GM10248 (cell line): ENCODE measurements around the gene ZBTB25.

Experiments
- CTCF ChIA-PET: fragments of 300-600 bp; sonication (Branson Sonifier 250); formaldehyde crosslinking; extraction: SDS; loops from one replicate; lab custom pipeline; 2021; ENCODE audit warnings: antibody characterized with exemption; lab: Yijun Ruan, JAX
- POLR2A ChIA-PET: fragments of 350-650 bp; sonication (Branson Sonifier 250); formaldehyde crosslinking; extraction: SDS; loops from one replicate; lab custom pipeline; 2020; ENCODE audit warnings: antibody characterized with exemption; lab: Yijun Ruan, JAX
- DNase-seq: peaks from one replicate; pipeline ENCODE4 v3.0.0; 2012; ENCODE audit errors: extremely low spot score
- TF ChIP-seq, protein P1 (sequence below): IDR thresholded peaks from 2 replicates; pipeline ENCODE4 v1.5.1; 2012; ENCODE audit warnings: mild to moderate bottlenecking, low read depth; ENCODE audit errors: extremely low read depth, missing control alignments, control extremely low read depth

The ZBTB25 gene, protein sequence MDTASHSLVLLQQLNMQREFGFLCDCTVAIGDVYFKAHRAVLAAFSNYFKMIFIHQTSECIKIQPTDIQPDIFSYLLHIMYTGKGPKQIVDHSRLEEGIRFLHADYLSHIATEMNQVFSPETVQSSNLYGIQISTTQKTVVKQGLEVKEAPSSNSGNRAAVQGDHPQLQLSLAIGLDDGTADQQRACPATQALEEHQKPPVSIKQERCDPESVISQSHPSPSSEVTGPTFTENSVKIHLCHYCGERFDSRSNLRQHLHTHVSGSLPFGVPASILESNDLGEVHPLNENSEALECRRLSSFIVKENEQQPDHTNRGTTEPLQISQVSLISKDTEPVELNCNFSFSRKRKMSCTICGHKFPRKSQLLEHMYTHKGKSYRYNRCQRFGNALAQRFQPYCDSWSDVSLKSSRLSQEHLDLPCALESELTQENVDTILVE

DNA sequence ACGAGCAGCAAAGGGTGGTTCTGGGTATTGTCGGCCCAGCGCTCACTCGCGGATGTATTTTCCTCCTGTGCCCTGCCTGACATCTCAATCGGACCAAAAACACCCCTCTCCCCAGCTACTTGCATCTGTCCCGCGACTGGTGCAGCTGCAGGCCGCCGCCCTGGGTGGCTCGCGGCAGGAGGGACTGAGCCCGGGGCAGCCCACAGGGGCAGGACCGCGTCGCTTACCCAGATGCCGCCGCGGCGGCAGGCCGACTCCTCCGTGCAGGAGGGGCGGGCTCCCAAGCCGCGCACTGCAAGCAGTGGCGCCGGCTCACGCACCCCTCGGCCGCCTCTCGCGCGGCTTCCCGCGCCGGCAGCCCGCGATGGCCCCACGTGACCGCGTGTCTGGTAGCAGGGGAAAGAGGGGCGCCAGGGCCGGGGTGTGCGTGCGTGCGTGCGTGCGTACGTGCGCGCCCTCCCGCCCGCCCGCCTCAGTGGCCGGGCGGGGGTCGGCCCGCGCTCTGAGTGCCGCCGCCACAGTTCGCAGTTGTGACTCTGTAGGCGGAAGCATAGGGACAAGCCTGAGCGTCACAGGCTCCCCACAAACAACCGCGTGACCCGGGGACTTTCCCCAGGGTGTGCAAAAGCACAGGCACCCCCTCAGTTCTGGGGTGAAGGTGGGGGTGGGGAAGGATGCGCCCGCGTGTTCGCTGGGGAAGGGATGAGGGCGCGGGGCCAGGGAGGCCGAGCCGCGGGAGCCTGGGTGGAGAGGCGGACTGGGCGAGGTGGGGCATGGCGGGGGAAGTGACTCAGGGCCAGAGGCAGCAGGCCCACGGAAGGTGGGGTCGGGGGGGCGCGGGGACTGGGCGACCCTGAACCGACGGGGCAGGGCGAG is at the start of gene ZBTB25:
TSS of gene ZBTB25 (minus strand) at position 405 of the 876 bp plus-strand sequence. CDS start 13,305 bp downstream, outside the sequence.
- POLR2A ChIA-PET, result interaction anchor here (0.6 to 1.2 kb wide), 3 partner anchors 12 to 566 kb away, joined by 3 to 5 read pairs (median 4); partner anchors contain the start of gene MTHFD1
- TF ChIP-seq, protein P1, sequence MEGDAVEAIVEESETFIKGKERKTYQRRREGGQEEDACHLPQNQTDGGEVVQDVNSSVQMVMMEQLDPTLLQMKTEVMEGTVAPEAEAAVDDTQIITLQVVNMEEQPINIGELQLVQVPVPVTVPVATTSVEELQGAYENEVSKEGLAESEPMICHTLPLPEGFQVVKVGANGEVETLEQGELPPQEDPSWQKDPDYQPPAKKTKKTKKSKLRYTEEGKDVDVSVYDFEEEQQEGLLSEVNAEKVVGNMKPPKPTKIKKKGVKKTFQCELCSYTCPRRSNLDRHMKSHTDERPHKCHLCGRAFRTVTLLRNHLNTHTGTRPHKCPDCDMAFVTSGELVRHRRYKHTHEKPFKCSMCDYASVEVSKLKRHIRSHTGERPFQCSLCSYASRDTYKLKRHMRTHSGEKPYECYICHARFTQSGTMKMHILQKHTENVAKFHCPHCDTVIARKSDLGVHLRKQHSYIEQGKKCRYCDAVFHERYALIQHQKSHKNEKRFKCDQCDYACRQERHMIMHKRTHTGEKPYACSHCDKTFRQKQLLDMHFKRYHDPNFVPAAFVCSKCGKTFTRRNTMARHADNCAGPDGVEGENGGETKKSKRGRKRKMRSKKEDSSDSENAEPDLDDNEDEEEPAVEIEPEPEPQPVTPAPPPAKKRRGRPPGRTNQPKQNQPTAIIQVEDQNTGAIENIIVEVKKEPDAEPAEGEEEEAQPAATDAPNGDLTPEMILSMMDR, result no peak
- DNase-seq, result peak; percentile 87
- CTCF ChIA-PET, result interaction anchor here (1.5 to 3.5 kb wide), 6 partner anchors 7 to 159 kb away, joined by 5 to 24 read pairs (median 6); no protein-coding TSS in a partner anchor

DNA sequence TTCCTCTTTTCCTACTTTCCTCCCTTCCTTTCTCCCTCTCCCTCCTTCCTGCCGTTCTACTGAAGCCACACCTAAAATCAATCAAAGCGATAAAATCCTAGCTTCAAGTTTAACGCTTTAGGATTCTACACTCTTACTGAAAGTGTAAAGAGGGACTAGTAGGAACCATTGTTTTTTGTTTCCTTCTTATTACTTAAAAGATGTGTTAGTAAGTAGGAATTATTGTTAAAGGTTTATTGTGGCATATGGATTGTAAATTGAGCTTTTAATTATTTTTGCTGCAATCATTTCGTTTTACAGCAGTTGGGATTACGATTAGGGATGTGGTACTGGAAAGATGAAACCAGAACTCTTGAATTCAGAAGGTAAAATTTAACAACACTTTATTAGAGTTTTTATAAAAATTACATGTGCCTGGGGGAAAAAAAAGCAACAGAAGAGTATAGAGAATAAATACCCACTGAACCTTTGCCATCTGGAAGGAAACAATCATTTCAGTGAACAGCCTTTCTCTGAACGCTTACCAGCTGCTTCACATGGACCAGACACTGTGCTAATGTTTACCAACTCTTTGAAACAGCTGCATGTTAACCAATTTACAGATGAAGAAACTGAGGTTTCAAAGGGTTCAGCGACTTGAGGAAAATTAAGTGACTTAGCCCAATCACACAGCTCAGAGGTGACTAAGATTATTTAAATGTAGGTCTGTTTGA is 47.1 kb upstream of the ZBTB25 start:
- TF ChIP-seq, protein P1, result no peak
- POLR2A ChIA-PET, result interaction anchor here (1.3 kb wide), 1 partner anchor 10 kb away, joined by 3 read pairs; the partner anchor contains the start of gene HSPA2
- CTCF ChIA-PET, result interaction anchor here (0.7 to 1.9 kb wide), 5 partner anchors 9 to 86 kb away, joined by 3 to 8 read pairs (median 3); partner anchors contain the start of gene HSPA2
- no peak for DNase-seq

DNA sequence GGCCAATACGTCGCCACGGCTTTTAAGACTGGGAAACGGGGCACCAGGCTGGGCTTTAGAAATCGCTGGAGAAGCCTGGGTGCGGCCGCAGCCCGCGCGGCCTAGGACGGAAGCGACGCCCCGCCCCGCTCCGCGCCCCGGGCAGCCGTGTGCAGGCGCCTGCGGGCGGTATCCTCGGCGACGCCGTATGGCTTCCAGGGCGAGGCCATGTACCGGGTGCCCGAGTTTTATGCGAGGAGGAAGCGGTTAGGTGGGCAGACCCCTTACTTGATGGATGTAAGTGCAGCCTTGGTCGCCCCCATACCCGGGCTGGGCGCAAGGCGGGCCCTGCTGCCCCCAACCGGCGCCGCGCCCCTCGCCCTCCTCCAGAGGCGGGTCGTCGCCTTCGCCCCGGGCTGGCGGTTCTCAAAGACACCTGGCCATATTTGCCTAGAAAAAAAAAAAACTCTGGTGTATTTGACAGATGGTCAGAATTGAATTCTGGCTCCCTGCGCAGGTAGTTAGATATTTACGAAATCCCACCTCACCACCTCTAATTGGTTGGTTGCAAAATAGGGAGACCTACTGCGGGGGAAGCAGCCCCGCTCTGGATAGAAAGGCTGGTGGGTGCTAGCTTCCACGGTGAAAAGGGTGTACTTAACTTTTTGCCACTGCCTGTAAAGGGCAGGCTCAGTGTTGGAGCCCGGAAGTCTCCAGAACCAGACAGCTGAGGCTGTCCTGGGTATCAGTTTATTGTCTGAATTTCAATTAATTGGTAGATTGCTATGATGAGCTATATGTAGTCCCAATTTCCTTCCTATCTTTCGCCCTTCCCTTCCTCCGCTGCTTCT is 46.4 kb upstream of the ZBTB25 start, which contains the start of gene PPP1R36:
TSS of gene PPP1R36 (plus strand) at position 171 of the 830 bp plus-strand sequence. CDS start at position 208, 37 bp downstream.
- TF ChIP-seq, protein P1, result no peak
- DNase-seq, result peak; percentile 35

DNA sequence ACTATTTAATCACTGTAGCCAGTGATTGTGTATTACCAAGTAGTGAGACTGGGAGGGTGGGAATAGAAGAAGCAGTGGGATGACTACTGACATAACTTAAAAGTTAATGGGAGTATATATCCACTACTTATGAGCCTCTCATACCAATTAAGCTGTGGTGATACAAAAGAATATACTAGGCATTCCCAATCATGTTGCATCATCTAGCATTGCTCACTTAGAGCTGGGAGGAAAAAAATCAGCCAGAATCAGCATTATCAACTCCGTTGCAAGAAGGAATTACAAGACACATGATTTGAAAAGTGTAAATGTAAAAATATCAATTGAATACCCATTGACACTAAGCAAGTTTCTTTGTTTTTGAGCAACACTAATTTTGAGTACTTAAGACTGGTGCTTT is 45.4 kb upstream of the ZBTB25 start:
- ChIA-PET POLR2A (no interaction called here), CTCF (no interaction called here)
- DNase-seq, result no peak
- TF ChIP-seq, protein P1, result no peak

More for the DNA sequence above, 46.4 kb upstream of the ZBTB25 start, which contains the start of gene PPP1R36:
- ChIA-PET POLR2A (interaction anchor here (1.3 kb wide), 1 partner anchor 9 kb away, joined by 3 read pairs; the partner anchor contains the start of gene HSPA2), CTCF (interaction anchor here (0.9 to 1.9 kb wide), 4 partner anchors 8 to 87 kb away, joined by 3 to 8 read pairs (median 4); partner anchors contain the start of gene HSPA2)

DNA sequence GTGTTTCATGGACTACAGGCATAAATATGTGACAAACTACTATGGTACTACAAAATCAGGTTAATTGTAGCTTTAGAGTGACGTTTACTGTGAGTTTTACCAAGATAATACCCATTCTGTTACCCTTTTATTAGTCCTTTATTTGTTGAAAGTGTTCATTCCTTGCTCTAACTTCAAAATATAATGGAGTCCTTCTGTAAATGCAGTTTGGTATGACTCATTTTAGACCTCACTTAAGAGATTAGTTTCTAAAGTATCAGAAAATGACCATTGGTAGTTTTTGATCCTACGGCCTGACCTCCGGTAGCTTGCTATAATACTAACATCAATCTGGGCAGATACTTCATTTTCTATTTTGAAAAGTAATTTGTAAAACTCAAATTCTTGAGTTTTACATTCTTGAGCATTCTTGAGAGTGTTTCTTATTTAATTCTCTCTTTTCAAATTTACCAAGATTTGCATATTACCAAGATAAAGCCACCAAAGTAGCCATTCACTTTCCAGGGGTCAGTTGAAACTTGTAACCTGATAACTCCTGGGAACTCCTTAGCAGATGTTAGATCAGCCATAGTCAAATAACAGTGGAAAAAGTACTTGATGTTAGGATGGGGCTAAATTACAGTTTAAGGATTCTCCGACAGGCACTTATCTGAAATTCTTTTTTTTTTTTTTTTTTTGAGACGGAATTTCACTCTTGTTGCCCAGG is 41.1 kb upstream of the ZBTB25 start:
- TF ChIP-seq, protein P1, result no peak
- DNase-seq, result no peak
- ChIA-PET POLR2A (no interaction called here), CTCF (no interaction called here)
